ENCODE measurements around the gene UPF1.

UPF1 gene

GRCh38 chr19:18878058-18878797 is 46.5 kb downstream of the UPF1 start:
- no peak for DNase-seq

- no peak for DNase-seq
Measured at GRCh38 chr19:18878858-18879578, 47.3 kb downstream of the UPF1 start.

GRCh38 chr19:18879579-18880373 is 48.0 kb downstream of the UPF1 start:
- peak; percentile 21 for DNase-seq

- DNase-seq = no peak
Measured at GRCh38 chr19:18881491-18881890, 49.7 kb downstream of the UPF1 start.

GRCh38 chr19:18883526-18884304 is 52.0 kb downstream of the UPF1 start:
- DNase-seq = no peak

GRCh38 chr19:18886972-18887371 is 55.2 kb downstream of the UPF1 start:
- DNase-seq = no peak

GRCh38 chr19:18889949-18890745 is 58.4 kb downstream of the UPF1 start:
- DNase-seq = no peak

- DNase-seq = no peak
Measured at GRCh38 chr19:18893587-18894253, 62.0 kb downstream of the UPF1 start.

GRCh38 chr19:18894254-18895037 is 62.7 kb downstream of the UPF1 start:
- no peak for DNase-seq

- DNase-seq = no peak
Measured at GRCh38 chr19:18895038-18895823, 63.5 kb downstream of the UPF1 start.

GRCh38 chr19:18895824-18896341 is 64.1 kb downstream of the UPF1 start, which contains the start of gene CERS1:
Gene CERS1, minus strand, starts transcription at chr19:18896158. Its CDS starts 86 bp downstream, at chr19:18896072.
- DNase-seq = no peak

- DNase-seq = no peak
Measured at GRCh38 chr19:18896421-18896841, 64.7 kb downstream of the UPF1 start.

- DNase-seq = no peak
Measured at GRCh38 chr19:18897094-18898029, 65.6 kb downstream of the UPF1 start.

- DNase-seq = no peak
Measured at GRCh38 chr19:18898081-18898606, 66.4 kb downstream of the UPF1 start.

- no peak for DNase-seq
Measured at GRCh38 chr19:18898607-18899408, 67.0 kb downstream of the UPF1 start.

GRCh38 chr19:18899624-18900560 is 68.1 kb downstream of the UPF1 start:
- no peak for DNase-seq

Data from CD4-positive, alpha-beta T cell treated with Interleukin-21 for 1 hour (primary cell).